Activated naive CD4-positive, alpha-beta T cell treated with anti-CD3 and anti-CD28 coated beads, Interleukin-2, amount 50 U/mL, for 72 hours (primary cell): ENCODE results near the gene PRKN. TPM values are rescaled to one million over a fixed set of nuclear protein-coding genes. Genes with fewer than 3 reads are reported as not detected.
A peak's percentile ranks its signal among the peaks of the same experiment; 100 is the strongest.

ENCODE experiments used
- ATAC-seq, 2 donors: fragments of 150-1000 bp; cut with Tn5 transposase; 2 replicates each; pipeline ENCODE4 v1.10.0; 2021; ENCODE audit warnings: mild to moderate bottlenecking in 2 of 2, moderate library complexity in 2 of 2
- DNase-seq, 2 donors: peaks; one replicate each; pipeline ENCODE4 v3.0.0; 2021 to 2022; ENCODE audit warnings: low spot score in 2 of 2
- H3K27ac Mint-ChIP-seq, 2 donors: one replicate each; pipeline ENCODE4 v1.8.0; 2022; ENCODE audit warnings: mild to moderate bottlenecking in 2 of 2, mixed read lengths in 2 of 2
- H3K36me3 Mint-ChIP-seq, 2 donors: one replicate each; pipeline ENCODE4 v1.8.0; 2022; ENCODE audit warnings: mixed read lengths in 2 of 2
- H3K9me3 Mint-ChIP-seq, 2 donors: one replicate each; pipeline ENCODE4 v1.8.0; 2022; ENCODE audit warnings: mixed read lengths in 2 of 2
- total RNA-seq, 2 donors: library from RNA; stranded (reverse); gene quantifications; one replicate each; pipeline ENCODE4 v1.2.3, GENCODE V29; 2022

PRKN gene
- total RNA-seq, 2 donors from 2014 or later, result 0.57 to 4.1 TPM

GRCh38 chr6:162140251-162140852, 587.2 kb downstream of the PRKN start:
- Mint-ChIP-seq H3K36me3 (peaks cover 14% of the 10 kb centered on the region in 2 donors), H3K9me3 (peaks cover 14 to 22% of the 10 kb centered on the region in 2 donors), H3K27ac (no peak overlapping the region)
- DNase-seq (no peak), ATAC-seq (no peak)

- DNase-seq, result no peak
Observed at GRCh38 chr6:162125659-162126058, 601.9 kb downstream of the PRKN start.

GRCh38 chr6:162124710-162125435, 602.7 kb downstream of the PRKN start:
- peaks cover 4 to 6% of the 10 kb centered on the region in 2 donors for H3K9me3 Mint-ChIP-seq
- no peak overlapping the region for H3K27ac Mint-ChIP-seq
- DNase-seq (no peak), ATAC-seq (no peak)
- H3K36me3 Mint-ChIP-seq, result no peaks in the 10 kb centered on the region

More at GRCh38 chr6:162125659-162126058, 601.9 kb downstream of the PRKN start:
- Mint-ChIP-seq H3K27ac (no peak overlapping the region), H3K36me3 (no peaks in the 10 kb centered on the region), H3K9me3 (peaks cover 4 to 6% of the 10 kb centered on the region in 2 donors)
- no peak for ATAC-seq

GRCh38 chr6:162123797-162124196, 603.8 kb downstream of the PRKN start:
- ATAC-seq, result no peak

GRCh38 chr6:162119341-162119740, 608.2 kb downstream of the PRKN start:
- Mint-ChIP-seq H3K9me3 (no peaks in the 10 kb centered on the region), H3K36me3 (peaks cover 0 to 9% of the 10 kb centered on the region in 2 donors), H3K27ac (peak overlapping the region in 1 of 2 donors; percentile 60)
- no peak for DNase-seq
- ATAC-seq, result no peak

More at GRCh38 chr6:162123797-162124196, 603.8 kb downstream of the PRKN start:
- DNase-seq, result no peak
- H3K9me3 Mint-ChIP-seq, result peaks cover 4 to 6% of the 10 kb centered on the region in 2 donors
- no peaks in the 10 kb centered on the region for H3K36me3 Mint-ChIP-seq
- no peak overlapping the region for H3K27ac Mint-ChIP-seq

- ATAC-seq (no peak), DNase-seq (no peak)
Observed at GRCh38 chr6:162118706-162119105, 608.9 kb downstream of the PRKN start.

GRCh38 chr6:162116902-162117525, 610.6 kb downstream of the PRKN start:
- Mint-ChIP-seq H3K9me3 (peaks cover 0 to 7% of the 10 kb centered on the region in 2 donors), H3K27ac (no peak overlapping the region), H3K36me3 (peaks cover 0 to 9% of the 10 kb centered on the region in 2 donors)
- ATAC-seq (no peak), DNase-seq (no peak)

More at GRCh38 chr6:162118706-162119105, 608.9 kb downstream of the PRKN start:
- peaks cover 0 to 9% of the 10 kb centered on the region in 2 donors for H3K36me3 Mint-ChIP-seq
- H3K27ac Mint-ChIP-seq, result no peak overlapping the region
- no peaks in the 10 kb centered on the region for H3K9me3 Mint-ChIP-seq

- DNase-seq (no peak), ATAC-seq (peak; percentile 9 to 97)
- H3K36me3 Mint-ChIP-seq, result peaks cover 0 to 5% of the 10 kb centered on the region in 2 donors
- H3K9me3 Mint-ChIP-seq, result peaks cover 3 to 7% of the 10 kb centered on the region in 2 donors
- peak overlapping the region in 1 of 2 donors; percentile 86 for H3K27ac Mint-ChIP-seq
Observed at GRCh38 chr6:162109480-162110050, 618.0 kb downstream of the PRKN start.

GRCh38 chr6:162108041-162108440, 619.5 kb downstream of the PRKN start:
- Mint-ChIP-seq H3K27ac (no peak overlapping the region), H3K36me3 (peaks cover 0 to 5% of the 10 kb centered on the region in 2 donors), H3K9me3 (peaks cover 2 to 3% of the 10 kb centered on the region in 2 donors)
- DNase-seq, result no peak
- no peak for ATAC-seq

GRCh38 chr6:162100096-162100495, 627.5 kb downstream of the PRKN start:
- peaks cover 3 to 9% of the 10 kb centered on the region in 2 donors for H3K9me3 Mint-ChIP-seq
- DNase-seq (no peak), ATAC-seq (no peak)
- peaks cover 0 to under 1% of the 10 kb centered on the region in 2 donors for H3K36me3 Mint-ChIP-seq
- peak overlapping the region in 1 of 2 donors; percentile 87 for H3K27ac Mint-ChIP-seq

- H3K27ac Mint-ChIP-seq, result peak overlapping the region in 1 of 2 donors; percentile 61
- DNase-seq (peak in 1 of 2 donors; percentile 55), ATAC-seq (peak; percentile 47 to 88)
- H3K9me3 Mint-ChIP-seq, result peaks cover 6 to 9% of the 10 kb centered on the region in 2 donors
- peaks cover 0 to 4% of the 10 kb centered on the region in 2 donors for H3K36me3 Mint-ChIP-seq
Observed at GRCh38 chr6:162099685-162100084, 627.9 kb downstream of the PRKN start.

GRCh38 chr6:162092816-162093502, 634.6 kb downstream of the PRKN start:
- H3K36me3 Mint-ChIP-seq, result peaks cover 0 to 4% of the 10 kb centered on the region in 2 donors
- DNase-seq (no peak), ATAC-seq (no peak)
- H3K27ac Mint-ChIP-seq, result no peak overlapping the region
- peaks cover 4 to 11% of the 10 kb centered on the region in 2 donors for H3K9me3 Mint-ChIP-seq

GRCh38 chr6:162090734-162091133, 636.8 kb downstream of the PRKN start:
- Mint-ChIP-seq H3K36me3 (peaks cover 0 to 4% of the 10 kb centered on the region in 2 donors), H3K9me3 (peaks cover 0 to 11% of the 10 kb centered on the region in 2 donors), H3K27ac (no peak overlapping the region)
- DNase-seq, result no peak
- ATAC-seq, result no peak

GRCh38 chr6:162088091-162088490, 639.5 kb downstream of the PRKN start:
- ATAC-seq, result no peak
- no peaks in the 10 kb centered on the region for H3K36me3 Mint-ChIP-seq
- no peak for DNase-seq
- H3K27ac Mint-ChIP-seq, result no peak overlapping the region
- H3K9me3 Mint-ChIP-seq, result peaks cover 0 to 8% of the 10 kb centered on the region in 2 donors

GRCh38 chr6:162085561-162085960, 642.0 kb downstream of the PRKN start:
- Mint-ChIP-seq H3K27ac (no peak overlapping the region), H3K36me3 (no peaks in the 10 kb centered on the region), H3K9me3 (peaks cover 0 to 14% of the 10 kb centered on the region in 2 donors)
- ATAC-seq (no peak), DNase-seq (no peak)

GRCh38 chr6:162082520-162082919, 645.0 kb downstream of the PRKN start:
- Mint-ChIP-seq H3K36me3 (no peaks in the 10 kb centered on the region), H3K9me3 (peaks cover 0 to 7% of the 10 kb centered on the region in 2 donors), H3K27ac (no peak overlapping the region)
- ATAC-seq (no peak), DNase-seq (no peak)
